Sigmoid colon (tissue), 4 donors: Measurements from ENCODE around the gene CYP4F12.

ENCODE experiments used
- CTCF ChIP-seq, 4 experiments: fragments of 450-650 bp in 3 of 4; fragments of 200-600 bp in 1 of 4; IDR thresholded peaks; one replicate each; pipeline ENCODE4 v1.5.1; 2016 to 2019; ENCODE audit warnings: antibody characterized with exemption in 4 of 4, mild to moderate bottlenecking in 3 of 4, moderate library complexity in 2 of 4
- EP300 ChIP-seq, 4 donors: sonication (generic); formaldehyde crosslinking; IDR thresholded peaks; one replicate each; pipeline ENCODE4 v1.6.1; 2017; ENCODE audit warnings: antibody characterized with exemption in 4 of 4
- POLR2A ChIP-seq, 2 donors: fragments of 450-650 bp; IDR thresholded peaks; one replicate each; pipeline ENCODE4 v1.6.1; 2016; ENCODE audit warnings: antibody characterized with exemption in 2 of 2, mild to moderate bottlenecking in 2 of 2, moderate library complexity in 2 of 2
- POLR2AphosphoS5 ChIP-seq, 4 donors: sonication (generic); formaldehyde crosslinking; IDR thresholded peaks; one replicate each; pipeline ENCODE4 v1.6.1; 2017; ENCODE audit warnings: antibody characterized with exemption in 4 of 4

GRCh38 chr19:15721268-15721667, 48.4 kb downstream of the CYP4F12 start:
- no peak for TF ChIP-seq CTCF (IDR thresholded peaks at IDR 0.05)
- TF ChIP-seq POLR2A (IDR thresholded peaks at IDR 0.05) = no peak
- TF ChIP-seq POLR2AphosphoS5 (IDR thresholded peaks at IDR 0.05) = no peak
- no peak for TF ChIP-seq EP300 (IDR thresholded peaks at IDR 0.05)
